ENCODE data around the gene PDE4D.

DNA sequence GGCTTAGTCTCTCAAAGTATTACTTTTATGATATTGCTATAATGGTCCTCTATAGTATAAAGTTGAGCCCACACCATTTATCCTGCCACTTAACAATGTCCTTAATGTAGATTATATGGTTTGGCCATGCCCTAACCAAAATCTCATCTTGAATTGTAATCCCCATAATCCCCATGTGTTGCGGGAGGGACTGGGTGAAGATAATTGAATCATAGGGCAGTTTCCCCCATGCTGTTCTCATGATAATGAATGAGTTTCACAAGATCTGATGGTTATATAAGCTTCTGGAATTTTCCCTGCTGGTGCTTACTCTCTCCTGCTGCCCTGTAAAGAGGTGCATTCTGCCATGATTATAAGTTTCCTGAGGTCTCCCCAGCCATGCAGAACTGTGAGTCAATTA is 811.8 kb downstream of the PDE4D start:
- TF ChIP-seq EZH2 (IDR thresholded peaks at IDR 0.05; ENCODE audit: borderline replicate concordance, low read depth, low read length, poor library complexity, severe bottlenecking) (no peak), CTCF (conservative IDR thresholded peaks at IDR 0.05; ENCODE audit: low read depth, low read length) (no peak)
